ENCODE data around the gene TSPAN4.

TSPAN4 gene

GRCh38 chr11:843086-843734, 558 bp downstream of the TSPAN4 start:
- TF ChIP-seq CTCF (IDR thresholded peaks at IDR 0.05; ENCODE audit: low read depth, low read length) = no peak
- no peak for DNase-seq (ENCODE audit: low read depth in 2 of 2)
- peak overlapping the region; percentile 66 to 73 for H3K4me3 ChIP-seq (replicated peaks in 1 of 2; ENCODE audit: low read depth in 2 of 2, low read length in 2 of 2)

GRCh38 chr11:843818-844692, 1.4 kb downstream of the TSPAN4 start:
- peak overlapping the region; percentile 66 to 73 for H3K4me3 ChIP-seq (replicated peaks in 1 of 2; ENCODE audit: low read depth in 2 of 2, low read length in 2 of 2)
- peak; percentile 95 to 99 for DNase-seq (ENCODE audit: low read depth in 2 of 2)
- no peak for TF ChIP-seq CTCF (IDR thresholded peaks at IDR 0.05; ENCODE audit: low read depth, low read length)

DNA sequence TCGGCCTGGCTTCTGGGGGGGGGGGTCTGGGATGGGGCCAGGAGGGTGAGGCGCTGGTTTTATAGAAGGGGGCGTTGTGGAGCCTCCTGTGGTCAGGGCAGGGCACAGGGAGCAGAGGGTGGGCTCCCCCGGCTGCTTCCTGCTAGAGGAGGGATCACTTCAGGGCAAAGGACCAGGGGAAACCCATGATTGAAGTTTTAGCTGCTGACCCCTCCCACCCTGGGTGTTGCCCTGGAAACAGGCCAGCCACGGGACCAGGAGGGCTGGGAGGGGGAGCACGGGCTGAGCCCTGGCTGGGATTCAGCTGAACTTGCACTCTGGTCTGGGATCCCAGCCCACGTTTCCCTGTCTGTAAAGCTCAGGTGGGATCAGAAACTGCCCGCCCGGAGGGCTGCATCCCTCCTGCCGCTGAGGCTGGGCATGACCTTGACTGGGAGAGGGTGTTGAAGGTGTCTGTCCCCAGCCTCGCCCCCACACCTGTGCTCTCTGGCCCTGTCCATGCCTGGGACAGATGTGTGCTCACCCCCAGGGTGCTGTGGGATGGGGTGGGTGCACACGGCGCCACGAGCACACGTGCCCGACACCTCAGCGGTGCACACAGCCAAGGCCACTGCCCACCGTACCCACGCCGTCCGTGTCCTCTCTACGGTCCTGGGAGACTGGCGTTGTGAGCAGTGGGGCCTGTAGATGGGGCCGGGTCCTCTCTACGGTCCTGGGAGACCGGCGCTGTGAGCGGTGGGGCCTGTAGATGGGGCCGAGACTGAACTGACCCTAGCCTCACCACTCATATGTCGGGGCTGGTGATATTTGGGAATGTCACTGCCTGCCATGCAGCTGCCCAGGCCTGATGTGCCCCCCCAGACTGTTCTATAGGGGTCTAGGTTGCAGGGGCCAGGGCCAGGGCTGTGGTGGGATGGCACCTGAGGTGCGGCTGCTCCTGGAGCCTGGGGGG, 2.3 kb downstream of the TSPAN4 start:
- peak; percentile 89 to 99 for DNase-seq (ENCODE audit: low read depth in 2 of 2)
- H3K4me3 ChIP-seq (replicated peaks in 1 of 2; ENCODE audit: low read depth in 2 of 2, low read length in 2 of 2) = peak overlapping the region; percentile 66 to 73
- no peak for TF ChIP-seq CTCF (IDR thresholded peaks at IDR 0.05; ENCODE audit: low read depth, low read length)

DNA sequence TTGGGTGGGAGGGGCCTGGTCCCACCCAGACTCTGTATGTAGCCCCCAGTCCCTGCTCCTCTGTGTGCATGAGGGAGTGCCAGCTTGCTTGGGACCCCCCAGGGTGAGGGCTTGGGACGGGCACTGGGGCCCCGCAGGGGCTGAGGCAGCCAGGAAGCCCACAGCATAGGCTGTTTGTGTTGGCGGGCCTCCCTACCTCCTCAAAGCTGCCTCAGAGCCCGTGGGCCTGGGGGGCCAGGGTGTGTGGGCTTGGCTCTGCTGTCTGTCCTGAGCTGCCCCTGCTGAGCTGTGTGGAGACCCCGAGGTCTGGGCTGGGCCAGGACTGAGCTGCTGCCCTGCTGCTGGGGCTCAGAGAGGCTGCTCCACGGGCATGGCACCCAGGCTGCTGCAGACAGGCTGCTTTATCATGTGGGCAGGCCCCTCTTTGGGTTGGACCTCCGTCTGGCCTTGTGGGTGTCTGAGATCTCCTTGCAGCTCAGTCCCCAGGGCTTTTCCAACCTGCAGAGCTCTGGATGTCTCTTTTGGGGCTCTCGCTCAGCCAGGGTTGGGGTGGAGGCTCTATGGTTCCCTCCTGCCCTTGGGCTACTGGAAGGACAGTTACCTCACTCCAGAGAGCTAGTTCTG, 3.3 kb downstream of the TSPAN4 start:
- peak in 1 of 2 donors; percentile 79 for DNase-seq (ENCODE audit: low read depth in 2 of 2)

GRCh38 chr11:846496-847098, 3.9 kb downstream of the TSPAN4 start:
- peak in 1 of 2 donors; percentile 67 for DNase-seq (ENCODE audit: low read depth in 2 of 2)
- no peak for TF ChIP-seq CTCF (IDR thresholded peaks at IDR 0.05; ENCODE audit: low read depth, low read length)
- no peak overlapping the region for H3K4me3 ChIP-seq (replicated peaks in 1 of 2; ENCODE audit: low read depth in 2 of 2, low read length in 2 of 2)

More for the DNA sequence above, 3.3 kb downstream of the TSPAN4 start:
- TF ChIP-seq CTCF (IDR thresholded peaks at IDR 0.05; ENCODE audit: low read depth, low read length) = no peak
- H3K4me3 ChIP-seq (replicated peaks in 1 of 2; ENCODE audit: low read depth in 2 of 2, low read length in 2 of 2) = peak overlapping the region in 1 of 2 donors; percentile 73
